Left hindlimb (tissue), 1 donor: ENCODE data around the gene MAML3.

Experiments used
- DNase-seq: peaks from one replicate; pipeline ENCODE4 v3.0.0-alpha.2; 2018

The MAML3 gene

DNA sequence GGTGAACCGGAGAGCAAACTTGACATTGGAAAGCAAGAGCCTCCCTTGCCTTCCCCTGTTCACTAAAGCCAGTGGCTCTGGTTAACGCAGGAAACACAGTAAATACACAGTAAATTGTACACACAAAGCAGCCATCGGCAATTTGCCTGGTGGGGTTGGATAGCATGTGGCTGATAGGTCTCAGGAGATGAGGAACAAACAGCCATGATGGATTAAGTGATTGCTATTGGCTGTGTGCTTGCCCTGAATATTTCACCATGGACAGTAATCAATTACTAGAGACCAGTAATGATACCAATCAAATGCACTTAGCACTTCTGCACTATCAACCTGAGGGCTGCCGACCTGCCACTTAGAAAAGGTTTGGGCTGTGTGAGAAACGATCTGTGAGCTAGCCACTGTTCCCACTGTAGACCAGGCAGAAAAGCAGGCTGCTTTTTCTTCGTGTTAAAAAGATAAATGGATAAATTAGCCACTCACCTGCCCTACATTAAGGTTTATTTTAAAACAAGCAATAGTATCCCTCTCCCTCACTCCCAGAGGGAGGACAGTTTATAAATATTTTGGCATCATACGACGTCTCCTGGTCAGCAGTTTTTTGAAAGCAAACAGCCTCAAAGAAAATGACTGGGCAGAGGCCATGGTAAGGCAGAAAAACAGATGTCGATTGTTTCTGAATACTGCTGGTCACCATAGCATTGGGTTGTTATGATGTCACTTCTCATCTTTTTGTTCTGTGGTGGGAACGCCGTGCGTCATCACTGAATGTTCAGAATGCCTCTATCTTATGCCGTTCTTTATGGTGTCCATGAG, 167.1 kb downstream of the MAML3 start:
- peak; percentile 43 for DNase-seq

DNA sequence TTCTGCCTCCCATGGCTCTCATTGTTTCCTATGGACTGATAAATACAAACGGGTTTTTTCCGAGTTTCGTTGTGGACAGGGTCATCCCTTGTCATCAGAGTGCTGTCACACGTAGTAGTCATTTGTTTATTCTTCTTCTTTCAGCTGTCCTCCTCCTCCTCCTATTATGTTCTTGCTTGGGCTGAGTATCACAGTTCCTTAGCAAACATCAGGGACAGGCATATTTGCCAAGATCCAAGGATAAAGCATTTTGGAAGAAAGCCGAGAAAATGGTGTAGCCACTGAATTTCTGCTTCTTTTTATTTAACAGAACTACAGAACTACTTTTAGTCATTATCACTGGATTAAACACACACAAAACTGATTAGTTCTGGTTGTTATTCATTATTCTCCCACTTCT, 167.9 kb downstream of the MAML3 start:
- DNase-seq, result no peak

DNA sequence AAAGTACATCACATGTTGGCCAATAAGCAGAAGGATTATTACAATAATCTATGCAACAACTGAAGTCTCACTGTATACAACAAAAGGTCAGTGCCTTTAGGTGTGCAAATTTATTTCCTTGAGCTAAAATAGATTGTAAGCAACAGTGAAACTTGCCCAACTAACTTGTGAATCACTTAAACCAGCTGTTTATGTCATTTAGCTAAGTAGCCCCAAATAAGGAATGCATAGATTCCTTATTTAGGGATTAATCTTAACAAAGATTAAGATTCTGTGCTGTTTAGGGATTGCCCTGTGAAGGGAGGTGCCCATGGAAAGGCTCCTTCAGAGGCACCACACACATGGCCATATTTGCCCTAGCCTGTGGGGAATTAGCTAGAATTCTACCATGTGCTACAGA, 168.6 kb downstream of the MAML3 start:
- DNase-seq, result no peak

GRCh38 chr4:139984471-139984870, 169.5 kb downstream of the MAML3 start:
- DNase-seq, result no peak

DNA sequence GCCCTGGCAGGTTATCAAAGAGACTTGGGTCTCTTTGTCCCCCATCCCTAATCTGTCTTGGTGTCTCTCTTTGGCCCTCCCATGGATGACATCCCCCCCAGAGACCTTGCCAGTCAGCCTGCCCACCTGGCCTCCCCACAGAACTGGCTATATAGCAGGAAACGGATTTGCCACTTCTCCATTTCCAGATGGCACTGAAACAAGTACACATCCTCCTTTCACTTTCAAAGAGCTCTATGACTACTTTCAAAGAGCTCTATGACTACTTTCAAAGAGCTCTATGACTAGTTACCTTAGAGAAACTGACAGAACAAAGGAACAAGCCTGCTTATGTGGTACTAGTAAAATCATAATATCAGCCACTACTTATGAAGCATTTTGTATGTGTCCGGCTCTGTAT, 175.3 kb downstream of the MAML3 start:
- DNase-seq, result no peak

- DNase-seq, result no peak
Observed at GRCh38 chr4:139977838-139978609, 176.0 kb downstream of the MAML3 start.

DNA sequence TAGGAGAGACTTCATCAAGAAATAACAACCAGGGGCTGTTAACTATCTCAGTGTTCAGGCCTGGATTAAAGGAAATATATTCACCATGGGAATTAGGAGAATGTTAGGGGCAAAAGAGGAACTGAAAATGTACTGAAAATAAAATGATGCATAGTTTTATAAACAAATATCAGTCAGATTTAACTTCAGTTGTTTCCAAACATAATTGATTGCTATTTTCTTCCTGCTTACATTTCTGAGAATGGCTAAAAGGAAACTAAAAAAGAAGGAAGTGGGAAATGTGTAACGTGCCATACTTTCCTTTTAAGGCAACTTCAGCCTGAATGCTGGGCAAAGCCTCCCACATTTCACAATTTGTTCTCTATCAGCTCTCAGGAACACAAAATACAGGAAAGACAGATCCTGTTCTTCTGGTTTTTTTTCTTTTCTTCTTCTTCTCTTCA, 178.1 kb downstream of the MAML3 start:
- DNase-seq, result no peak

- DNase-seq, result no peak
Observed at GRCh38 chr4:139973616-139974015, 180.4 kb downstream of the MAML3 start.

GRCh38 chr4:139973015-139973414, 181.0 kb downstream of the MAML3 start:
- no peak for DNase-seq

- no peak for DNase-seq
Observed at GRCh38 chr4:139972305-139972704, 181.7 kb downstream of the MAML3 start.

DNA sequence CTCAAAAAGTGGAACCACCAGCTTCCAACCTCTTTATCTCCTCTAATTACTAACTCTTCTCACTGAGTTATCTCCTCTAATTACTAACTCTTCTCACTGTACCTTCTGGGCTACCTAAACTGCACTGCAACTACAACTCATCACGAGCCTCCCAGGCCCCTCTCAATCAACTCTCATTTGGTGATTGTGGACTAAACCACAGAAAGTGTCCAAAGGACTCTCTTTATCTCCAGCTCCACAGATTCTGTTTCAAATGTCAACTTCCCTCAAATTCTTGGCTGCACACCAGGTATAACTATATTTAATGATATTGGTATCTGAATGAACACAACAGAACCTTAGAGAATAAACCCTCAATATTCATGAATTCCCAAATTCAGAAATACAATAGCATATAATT, 182.9 kb downstream of the MAML3 start:
- DNase-seq, result no peak

DNA sequence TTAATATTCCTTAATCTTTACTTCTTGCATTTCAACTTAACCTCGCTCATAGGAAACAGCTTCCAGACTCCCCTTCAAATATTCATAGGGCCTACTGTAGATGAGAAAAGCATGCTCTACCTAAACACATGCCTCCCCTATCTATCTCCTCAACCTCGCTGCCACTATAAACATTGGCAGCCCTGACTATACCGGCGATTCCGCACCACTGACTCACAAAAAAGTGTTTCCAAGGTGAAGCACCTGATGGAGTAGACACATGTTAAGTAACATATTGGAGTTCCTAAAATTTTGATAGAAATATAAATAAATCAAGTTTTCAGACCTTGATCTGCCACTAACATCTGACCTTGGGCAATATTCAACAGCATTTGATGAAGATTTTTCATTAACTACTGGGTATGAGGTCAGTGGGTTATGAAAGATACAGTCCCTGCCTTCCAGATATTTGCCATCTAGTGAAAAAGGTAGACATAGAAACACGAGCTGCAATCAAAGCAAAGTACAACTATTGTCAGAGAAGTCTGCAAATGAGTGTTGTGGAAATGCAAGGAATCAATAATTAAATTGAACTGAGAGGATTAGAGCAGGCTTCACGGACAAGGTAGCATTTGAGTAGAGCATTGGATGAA, 184.2 kb downstream of the MAML3 start:
- DNase-seq, result no peak

- no peak for DNase-seq
Observed at GRCh38 chr4:139968831-139969230, 185.2 kb downstream of the MAML3 start.

DNA sequence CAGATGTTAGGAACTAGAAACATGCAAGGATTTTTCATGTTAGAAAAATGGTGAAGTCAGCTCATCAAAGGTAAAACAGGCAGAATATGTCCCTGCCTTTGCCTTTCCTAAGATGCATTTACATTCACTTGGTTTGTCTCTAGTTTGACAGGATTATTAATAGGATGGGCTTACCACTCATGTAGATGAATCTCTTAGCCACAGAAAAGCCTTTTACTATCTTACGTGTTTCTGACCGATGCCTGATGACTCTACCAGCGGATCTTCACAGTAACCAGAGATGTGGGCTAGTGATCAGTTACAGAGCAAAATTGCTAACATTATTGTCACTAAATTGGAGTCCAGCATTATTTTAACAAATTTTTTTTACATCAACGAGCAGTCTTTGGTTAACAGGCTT, 187.6 kb downstream of the MAML3 start:
- DNase-seq, result no peak

- no peak for DNase-seq
Observed at GRCh38 chr4:139965789-139966188, 188.2 kb downstream of the MAML3 start.

- DNase-seq, result no peak
Observed at GRCh38 chr4:139963708-139964107, 190.3 kb downstream of the MAML3 start.

DNA sequence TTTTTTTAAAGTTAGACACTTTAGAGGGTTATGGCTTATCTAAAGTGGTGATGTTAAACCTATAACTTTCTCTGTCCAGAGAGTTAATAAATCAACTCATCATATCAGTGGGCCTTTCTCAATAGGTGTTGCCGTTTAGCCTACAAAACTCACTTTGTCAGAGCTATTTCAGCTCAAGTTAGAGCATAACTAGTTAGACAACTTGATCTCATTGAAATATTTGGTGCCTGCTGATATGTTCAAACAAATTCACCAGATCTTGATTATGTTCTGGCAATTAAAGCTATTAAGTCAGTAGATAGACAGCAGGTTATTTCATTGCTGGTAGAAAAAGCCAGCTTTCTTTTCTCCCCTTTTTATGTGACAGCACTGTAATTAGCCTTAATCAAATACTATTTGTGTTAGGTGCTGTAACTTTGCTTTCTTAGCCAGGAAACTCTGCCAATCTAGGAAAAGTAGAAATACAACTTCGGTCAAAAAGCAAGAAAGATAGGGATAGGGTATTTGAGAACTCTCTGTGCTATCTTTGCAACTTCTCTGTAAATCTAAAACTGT, 191.8 kb downstream of the MAML3 start:
- no peak for DNase-seq

GRCh38 chr4:139961344-139961946, 192.5 kb downstream of the MAML3 start:
- DNase-seq, result no peak

DNA sequence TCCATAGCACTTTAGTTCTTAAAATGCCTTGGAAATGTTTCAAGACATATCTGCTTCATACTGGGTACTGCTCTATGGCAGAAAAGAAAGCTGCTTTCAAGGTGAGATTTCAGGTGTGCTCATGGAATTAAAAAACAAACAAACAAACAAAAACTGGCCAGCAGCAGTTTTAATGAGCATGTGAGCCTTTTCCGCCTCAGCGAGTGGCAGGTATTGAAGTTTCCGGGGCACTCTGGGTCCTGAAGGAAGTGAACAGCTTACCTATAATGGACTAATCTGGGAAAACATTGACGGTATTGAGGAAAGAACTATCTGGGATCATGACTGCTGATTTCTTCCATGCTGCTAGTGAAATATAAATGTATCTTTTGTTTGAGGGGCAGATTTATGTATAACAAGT, 194.6 kb downstream of the MAML3 start:
- DNase-seq, result no peak

DNA sequence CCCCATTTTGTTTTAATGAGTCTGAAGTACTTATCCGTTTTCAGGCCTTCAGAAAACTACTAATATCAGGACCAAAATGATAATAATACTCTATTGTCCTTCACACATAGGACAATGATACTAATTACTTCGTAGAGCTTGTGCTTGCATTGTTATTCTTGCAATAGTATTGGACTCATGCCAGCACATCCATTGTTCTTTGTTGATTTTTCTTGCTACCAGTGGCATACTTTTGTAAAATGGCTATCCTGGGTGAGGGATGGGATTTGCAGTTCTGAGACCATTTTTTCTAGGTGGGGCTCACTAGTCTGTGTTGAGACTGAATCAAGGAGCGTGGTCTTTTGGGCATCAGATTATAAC, 195.3 kb downstream of the MAML3 start:
- DNase-seq, result no peak

DNA sequence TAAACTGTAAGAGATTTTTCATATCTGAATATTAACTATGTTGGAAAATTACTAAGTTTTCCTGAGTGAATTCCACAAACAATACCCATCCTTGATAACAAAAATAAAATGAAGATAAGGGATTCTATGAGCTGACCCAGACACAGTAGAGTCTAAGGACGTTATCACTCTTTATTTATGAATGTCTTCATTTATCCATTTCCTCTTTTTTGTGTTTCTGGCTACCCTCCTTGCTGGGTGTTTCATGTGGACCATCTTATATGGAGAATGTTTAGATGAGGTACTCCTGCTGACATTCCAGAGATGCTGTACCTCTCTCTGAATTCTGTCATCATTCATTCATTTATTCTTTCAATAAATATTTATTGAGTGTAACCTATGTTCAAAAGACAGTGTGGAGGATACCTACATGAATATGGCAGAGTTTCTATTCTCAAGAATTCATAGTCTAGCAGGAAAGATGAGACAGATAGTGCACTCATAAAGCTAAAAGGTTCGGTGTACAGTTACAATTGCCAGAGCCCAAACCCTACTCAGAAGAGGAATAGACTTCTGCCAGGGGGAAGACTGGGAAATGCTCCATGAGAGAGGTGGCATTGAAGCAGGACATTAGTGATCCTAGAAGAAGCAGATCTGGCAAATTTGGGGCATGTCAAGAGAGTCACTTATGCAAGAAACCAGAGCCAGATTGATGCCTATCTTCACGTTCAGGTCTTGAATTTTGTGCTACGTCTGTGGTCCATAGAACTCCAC, 195.8 kb downstream of the MAML3 start:
- DNase-seq, result no peak

DNA sequence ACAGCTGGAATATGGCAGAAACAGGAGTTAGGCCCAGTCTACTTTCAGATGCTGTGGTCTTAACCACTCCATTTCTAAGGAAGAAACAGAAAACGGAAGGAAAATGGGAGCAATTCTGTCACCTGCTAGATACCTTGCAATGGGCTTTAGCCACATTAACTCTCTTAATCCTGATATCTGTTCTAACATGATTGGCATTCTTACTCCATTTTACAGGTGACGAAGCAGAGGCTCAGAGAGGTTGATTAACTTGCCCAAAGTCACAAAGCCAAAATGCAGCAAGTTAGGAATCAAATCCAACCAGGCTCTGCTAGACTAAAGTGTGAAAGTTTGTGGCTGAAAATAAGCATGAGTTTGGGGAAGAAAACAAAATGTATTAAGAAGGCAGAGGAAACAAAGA, 196.9 kb downstream of the MAML3 start:
- no peak for DNase-seq
